Stimulated activated CD8-positive, alpha-beta memory T cell treated with anti-CD3 and anti-CD28 coated beads, Interleukin-12 subunit alpha, Interleukin-12 subunit beta, amount 100 ng/mL, for 24 hours (primary cell): ENCODE data around the gene KLF8.
"Not testable (repeated sequence)": the region's sequence is repeated elsewhere in the genome, so short reads cannot be mapped to it uniquely, and the experiment has no call there.

ENCODE experiments used
- DNase-seq: peaks from one replicate; pipeline ENCODE4 v3.0.0-alpha.2; 2020; ENCODE audit errors: extremely low read depth

The KLF8 gene

DNA sequence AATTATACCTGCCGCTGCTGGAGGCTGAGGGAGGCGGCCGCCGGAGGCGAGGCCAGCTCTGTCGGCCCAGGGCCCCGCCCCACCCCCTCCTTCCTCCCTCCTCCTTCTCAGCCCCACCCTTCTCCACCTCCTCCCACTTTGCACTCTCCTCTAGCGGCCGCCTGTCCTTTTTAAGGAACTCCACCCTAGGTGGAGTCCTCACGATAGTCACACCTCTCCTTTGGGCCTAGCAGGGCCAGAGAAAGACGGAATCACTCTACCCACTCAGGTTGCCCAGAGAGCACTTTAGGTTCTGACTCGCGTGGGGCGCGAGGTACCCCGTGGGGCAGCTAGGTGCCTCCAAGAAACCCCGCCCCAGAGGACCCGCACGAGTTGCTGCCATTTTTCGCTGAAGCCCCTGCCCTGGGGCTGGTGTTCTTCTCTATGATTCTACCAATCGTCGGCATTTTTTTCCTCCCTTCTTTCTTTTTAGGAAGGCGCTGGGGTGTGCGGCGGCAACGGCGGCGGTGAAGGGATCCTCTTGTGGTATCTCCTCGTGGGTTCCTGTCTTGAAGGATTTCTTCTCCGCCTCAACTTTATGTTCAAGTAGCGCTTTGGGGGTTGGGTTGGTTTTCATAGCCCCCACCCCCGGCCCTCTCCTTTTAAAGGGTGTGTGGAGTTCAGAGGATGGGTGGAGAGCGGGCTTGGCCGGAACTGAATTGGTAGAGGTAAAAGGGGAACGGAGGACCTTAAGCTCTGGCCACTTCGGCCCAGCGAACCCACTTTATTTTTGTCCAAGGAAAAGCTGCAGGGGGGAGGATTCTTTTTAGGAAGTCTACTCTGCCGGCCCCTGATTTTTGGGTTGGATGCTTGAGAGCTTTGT, at the start of gene KLF8:
Gene KLF8 (plus strand): TSS at position 136 of the 862 bp plus-strand sequence. CDS start 979 bp downstream, outside the sequence.
- DNase-seq: no peak

DNA sequence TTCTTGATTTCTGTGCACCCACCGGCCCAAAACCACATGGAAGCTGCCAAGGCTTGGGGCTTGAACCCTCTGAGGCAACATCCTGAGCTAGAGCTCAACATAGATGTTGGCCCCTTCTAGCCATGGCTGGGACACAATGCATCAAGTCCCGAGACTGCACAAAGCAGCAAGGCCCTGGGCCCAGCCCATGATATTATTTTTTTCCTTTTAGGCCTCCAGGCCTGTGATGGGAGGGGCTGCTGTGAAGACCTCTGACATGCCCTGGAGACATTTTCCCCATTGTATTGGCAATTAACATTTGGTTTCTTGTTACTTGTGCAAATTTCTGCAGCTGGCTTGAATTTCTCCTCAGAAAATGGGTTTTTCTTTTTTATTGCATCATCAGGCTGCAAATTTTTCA, 25.2 kb upstream of the KLF8 start:
- DNase-seq: not testable (repeated sequence)

DNA sequence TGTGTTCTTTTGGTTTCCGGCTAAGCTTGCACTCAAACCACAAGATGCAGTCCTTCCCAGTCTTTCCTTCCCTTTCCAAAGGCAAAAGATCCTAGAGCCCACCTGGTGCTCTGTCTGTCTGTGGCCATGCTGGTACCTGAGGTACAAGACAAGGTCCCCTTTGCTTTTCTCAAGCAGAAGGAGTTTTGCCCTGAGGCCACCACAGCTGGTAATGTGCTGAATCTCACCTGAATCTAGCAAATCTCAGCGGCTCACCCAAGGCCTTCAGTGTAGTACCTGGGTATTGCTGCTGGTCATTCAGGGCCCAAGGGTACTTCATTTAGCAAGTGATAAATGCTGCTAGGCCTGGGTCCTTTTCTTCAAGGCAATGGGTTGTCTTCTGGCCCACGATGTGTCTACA, 20.5 kb upstream of the KLF8 start:
- DNase-seq: no peak

DNA sequence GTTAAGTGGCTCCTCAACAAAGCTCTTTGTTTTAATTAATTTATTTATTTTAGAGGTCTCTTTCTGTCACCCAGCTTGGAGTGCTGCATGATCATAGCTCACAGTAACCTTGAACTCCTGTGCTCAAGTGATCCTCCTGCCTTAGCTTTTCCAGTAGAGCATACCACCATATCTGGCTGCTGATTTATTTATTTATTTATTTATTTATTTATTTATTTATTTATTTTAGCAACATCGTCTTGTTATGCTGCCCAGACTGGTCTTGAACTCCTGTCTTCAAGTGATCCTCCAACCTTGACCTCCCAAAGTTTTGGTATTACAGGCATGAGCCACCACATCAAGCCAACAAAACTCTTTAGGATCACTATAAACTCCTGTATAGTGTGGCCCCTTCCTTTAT, 15.8 kb upstream of the KLF8 start:
- no peak for DNase-seq

DNA sequence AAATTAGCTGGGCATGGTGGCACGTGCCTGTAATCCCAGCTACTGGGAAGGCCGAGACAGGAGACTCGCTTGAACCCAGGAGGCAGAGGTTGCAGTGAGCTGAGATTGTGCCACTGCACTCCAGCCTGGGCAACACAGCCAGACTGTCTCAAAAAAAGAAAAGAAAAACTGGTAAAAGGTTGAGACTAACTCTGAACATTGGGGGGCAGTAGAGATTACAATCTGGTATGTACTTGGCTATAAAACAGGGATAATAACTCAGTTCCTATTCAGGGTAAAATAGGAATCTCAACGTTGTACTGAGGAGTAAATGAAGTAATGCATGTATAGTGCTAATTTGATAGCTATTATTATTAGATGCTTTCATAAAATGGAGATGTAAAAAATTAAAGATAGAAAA, 12.5 kb upstream of the KLF8 start:
- DNase-seq: no peak

DNA sequence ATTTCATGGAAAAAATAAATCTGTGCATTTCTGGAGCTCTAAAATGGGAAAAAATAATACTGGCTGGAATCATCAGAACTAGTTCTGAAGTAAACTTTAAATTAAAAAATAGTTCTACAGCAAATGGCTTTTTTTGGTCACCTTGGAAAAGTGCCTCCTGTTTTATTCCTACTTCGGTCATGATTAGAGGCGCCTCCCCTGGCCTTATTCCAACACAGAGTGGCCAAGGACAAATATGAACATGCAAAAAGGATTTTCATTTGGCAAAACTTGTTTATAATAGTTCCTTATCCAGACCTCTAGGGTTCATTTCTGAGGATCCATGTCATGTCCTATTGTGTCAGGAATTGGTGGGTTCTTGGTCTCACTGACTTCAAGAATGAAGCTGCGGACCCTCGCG, 11.1 kb upstream of the KLF8 start:
- no peak for DNase-seq

DNA sequence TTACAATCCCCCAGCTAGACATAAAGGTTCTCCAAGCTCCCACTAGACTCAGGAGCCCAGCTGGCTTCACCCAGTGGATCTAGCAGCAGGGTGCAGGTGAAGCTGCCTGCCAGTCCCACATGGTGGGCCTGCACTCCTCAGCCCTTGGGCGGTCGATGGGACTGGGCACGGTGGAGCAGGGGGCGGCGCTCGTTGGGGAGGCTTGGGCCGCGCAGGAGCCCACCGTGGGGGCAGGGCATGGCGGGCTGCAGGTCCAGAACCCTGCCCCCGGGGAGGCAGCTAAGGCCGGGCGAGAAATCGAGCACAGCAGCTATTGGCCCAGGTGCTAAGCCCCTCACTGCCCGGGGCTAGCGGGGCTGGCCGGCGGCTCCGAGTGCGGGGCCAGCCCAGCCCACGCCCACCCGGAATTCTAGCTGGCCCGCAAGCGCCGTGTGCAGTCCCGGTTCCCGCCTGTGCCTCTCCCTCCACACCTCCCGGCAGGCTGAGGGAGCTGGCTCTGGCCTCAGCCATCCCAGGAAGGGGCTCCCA, 9.6 kb upstream of the KLF8 start:
- DNase-seq: no peak

DNA sequence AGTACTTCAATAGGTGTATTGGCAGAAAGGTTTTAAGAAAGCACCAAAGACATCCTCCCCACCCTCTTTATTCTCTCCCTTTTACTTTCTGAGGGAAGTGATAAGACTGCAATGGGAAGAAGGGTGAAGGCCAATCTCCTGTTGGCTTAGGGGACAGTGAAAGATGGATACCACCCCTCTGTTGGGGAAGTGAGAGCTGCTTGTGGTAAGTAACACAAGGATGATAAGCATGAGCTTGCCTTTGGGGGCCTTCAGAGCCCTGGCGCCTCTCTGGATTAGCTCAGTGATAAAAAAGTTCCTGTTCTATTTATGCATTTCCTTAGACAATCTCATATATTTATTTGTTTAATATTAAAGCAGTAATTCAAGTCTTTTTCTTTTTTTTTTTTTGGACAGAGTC, 5.2 kb upstream of the KLF8 start:
- DNase-seq: no peak

DNA sequence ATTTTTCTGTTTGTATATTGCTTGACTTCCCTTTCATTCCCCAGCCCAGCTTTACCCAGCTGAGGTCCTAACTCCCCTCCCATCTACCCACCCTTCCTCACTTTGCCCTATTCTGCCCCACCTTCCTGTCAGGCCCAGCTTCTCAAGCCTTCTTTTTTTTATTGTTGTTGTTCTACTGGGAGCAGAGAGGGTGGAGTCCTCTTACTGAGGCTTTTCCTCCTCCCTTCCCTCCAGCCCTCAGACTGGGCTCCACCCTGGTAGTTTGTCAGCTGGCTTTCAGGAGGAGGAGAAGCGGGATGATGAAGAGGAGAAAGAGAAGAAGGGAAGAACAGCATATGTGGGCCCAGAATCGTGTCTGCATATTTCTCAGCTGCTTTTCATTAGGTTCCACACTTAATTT, 3.2 kb upstream of the KLF8 start:
- no peak for DNase-seq

DNA sequence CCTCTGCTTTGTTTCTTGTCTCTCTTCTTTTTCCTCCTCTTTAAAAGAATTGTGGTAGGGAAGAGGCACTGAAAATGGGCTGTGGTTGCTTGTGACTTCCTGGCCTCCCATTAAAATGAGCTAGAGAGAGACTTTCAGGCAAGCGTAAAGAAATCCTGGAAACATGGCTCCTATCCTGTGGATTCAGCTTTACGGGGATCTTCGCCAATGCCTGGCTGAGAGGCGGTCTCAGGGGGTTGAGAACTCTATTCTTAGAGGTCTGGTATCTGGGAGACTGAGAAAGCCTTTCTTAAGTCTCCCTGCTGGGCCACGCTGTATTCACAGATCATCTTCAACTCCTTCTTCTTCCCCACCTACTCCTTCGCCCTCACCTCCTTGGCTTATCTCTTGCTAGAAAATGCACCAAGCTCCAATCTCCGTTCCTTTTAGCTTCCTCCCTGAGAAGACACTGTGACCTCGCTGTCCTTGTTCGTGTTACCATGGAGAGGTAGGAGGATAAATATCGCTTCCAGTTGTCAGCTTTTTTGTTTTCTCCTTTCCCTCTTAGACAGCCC, 542 bp upstream of the KLF8 start:
- no peak for DNase-seq

DNA sequence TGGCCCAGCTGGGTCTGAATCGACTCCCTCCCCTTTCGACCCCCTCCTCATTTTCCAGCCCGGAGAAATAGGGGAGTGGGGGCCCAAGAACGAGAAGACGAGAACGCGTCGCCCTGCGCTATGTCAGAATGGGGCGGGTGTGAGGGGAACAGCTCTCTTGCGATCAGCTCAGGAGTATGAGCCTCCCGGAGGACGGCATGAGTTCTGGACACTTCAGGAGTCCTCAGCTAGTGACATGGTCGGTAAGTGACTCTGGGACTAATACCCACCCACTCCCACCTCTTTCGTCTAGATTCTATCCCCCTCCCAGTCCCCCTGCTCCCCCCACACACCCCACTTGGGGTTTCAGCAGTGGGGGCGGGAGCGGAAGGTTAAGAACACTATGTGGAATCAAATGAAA, 944 bp downstream of the KLF8 start:
- DNase-seq: no peak

DNA sequence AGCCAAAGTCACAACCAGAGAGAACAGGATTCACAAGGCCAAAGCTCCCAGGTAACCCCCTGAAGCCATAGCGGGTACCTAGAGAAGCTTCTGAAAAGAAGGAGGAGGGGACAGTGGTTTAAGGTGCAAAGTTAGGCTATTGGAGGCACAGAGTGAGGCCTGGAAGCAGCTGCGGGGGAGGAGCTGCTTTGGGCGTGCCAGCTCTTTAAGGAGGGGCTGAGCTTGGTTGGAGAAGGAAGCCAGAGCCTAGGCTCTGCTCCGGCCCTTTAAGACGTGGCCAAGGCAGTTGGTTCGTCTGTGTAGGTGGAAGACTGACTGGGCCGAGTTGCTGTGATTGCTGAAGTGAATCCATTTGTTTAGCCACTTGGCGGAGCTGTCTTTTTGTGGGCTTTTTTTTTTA, 1.5 kb downstream of the KLF8 start:
- no peak for DNase-seq

DNA sequence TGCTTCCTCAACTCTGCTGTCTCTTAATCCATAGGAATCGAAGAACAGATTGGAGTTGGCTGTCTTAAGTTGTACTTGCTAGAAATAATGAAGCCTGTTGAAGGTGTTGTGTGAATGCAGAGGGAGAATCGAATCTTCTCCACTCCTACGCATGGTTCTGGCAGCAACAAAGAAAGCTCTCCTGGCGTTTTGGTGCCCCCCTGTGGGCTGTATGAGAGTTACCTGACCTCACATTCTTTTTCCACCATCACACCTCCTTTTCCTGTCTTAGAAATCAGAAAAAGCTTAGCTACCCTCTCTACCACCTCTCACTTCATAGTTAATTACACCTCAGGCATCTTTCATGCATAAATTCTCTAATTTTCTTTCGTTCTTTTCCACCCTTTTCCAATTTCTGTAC, 16.3 kb downstream of the KLF8 start:
- no peak for DNase-seq

DNA sequence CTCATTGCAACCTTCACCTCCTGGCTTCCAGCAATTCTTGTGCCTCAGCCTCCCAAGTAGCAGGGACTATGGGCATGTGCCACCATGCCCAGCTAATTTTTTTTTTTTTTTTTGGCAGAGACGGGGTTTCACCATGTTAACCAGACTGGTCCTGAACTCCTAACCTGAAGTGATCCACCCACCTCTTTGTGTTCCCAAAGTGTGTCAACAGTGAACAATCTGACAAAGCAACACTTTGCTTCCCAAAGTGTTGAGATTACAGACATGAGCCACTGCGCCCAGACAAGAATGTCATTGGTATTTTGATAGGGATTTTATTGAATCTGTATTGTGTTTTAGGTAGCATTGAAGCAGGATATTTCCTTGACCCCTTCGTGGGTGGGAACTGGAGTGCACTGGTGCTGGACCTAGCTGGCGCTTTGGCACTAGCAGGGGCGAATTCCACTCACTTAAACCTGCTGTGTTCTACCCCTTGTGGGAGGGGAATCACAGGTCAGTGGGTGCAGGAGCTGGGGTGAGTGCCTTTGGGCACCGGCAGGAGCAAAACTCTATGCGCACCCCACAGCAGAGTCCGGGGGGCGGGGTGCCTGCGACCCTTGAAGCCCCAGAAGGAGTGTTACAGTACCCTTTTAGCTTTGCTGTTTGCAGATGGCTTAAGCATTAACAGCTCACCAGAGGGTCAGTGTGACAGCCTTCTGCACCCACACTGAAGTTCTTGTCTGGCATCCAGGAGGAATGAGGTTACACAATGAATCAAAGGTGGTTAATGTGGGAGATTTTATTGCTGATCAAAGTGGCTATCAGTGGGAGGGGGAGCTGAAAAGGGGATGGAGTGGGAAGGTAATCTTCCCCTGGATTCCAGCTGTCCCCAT, 21.9 kb downstream of the KLF8 start:
- DNase-seq: no peak

DNA sequence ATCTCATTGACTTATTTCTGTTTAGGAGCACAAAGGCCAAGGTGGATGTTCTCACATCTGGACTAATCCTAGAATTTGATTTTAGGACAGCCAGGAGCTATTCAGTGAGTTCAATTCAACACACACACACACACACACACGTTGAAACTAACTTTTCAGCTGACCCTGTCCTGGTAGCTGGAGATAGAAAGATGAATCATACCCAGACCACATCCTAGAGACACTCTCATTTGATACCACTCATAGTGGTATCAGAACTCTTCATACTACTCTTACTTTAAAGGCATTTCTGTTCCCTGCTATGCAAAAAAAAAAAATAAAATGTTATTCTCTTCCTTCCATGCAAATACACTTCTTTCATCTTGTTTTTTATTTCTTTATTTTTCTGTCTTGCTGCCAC, 36.7 kb downstream of the KLF8 start:
- DNase-seq: no peak

DNA sequence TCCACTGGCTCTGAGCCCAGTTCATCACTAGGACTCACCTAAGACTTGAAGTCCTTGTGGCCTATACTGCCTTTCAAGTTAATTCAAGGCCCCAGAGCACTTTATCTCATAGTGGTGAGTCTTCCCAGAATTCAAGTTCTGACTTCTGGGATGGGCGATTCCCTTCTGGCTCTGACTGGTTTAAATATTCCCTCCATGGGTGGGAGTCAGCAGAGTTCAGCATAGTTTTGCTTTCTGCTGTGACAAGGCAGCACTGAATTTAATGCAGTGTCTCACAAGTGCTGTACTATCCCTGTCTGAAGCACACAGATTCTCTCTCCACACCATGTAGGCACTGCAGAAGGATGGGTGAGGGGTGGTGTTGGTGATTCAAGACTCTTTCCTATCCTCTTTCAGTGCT, 46.5 kb downstream of the KLF8 start:
- no peak for DNase-seq

DNA sequence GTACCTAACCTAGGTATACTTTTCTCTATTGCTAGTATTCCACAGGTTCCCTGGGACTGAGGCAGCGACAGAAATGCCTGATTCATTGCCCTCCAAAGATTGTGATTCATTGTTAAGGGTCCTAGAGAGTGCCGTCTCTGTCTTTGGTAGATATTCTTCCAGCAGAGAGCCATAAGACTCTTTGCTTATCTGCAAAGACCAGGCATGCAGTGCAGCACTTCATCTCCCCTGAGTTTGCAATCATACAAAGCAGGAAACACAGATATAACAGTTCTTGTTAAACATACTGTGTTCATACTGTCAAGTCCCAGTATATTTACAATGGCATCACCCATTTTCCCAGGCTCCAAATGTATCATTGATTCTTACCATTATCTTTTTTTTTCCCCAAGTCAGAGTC, 47.7 kb downstream of the KLF8 start:
- no peak for DNase-seq

DNA sequence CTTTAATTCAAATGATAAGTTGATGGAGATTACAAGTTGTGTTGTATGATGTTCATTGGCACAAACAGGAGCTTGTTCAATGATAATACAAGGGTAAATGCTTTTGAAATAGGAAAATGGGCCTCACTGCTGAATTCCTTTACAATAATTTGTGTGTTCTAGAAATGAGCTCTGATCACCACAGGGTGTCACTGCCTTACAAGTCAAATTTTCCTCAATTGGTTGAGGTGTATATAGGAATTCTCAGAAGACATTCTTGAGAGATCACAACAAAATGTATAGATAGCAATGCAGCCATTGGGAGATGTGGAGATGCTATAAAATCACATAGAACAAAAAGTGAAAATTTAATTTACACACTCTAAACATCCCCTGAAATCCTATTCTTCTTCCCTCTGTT, 49.6 kb downstream of the KLF8 start:
- no peak for DNase-seq

DNA sequence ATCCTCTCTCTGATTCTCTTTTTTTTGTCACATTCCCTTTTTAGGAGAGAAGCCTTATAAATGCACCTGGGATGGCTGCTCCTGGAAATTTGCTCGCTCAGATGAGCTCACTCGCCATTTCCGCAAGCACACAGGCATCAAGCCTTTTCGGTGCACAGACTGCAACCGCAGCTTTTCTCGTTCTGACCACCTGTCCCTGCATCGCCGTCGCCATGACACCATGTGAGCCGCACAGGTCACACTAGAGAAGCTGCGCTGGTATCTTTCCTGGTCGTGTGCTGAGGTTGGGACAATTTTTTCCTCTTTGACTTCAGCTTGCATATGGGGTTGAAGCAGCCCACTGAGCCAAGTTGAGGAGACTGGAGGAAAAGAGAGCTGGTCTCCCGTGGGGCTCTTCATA, 52.1 kb downstream of the KLF8 start:
- no peak for DNase-seq

DNA sequence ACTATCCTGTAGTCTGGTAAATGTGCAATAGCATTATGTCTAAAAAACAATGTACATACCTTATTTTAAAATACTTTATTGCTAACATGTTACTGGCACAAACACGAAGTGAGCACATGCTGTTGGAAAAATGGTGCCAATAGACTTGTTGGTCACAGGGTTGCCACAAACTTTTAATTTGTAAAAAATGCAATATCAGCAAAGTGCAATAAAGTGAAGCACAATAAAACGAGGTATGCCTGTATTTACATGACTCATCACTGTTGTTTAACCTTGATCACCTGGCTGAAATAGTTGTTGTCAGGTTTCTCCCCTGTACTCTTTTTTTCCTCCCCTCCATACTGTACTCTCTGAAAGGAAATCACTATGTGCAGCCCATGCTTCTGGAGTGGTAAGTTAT, 56.5 kb downstream of the KLF8 start:
- no peak for DNase-seq

DNA sequence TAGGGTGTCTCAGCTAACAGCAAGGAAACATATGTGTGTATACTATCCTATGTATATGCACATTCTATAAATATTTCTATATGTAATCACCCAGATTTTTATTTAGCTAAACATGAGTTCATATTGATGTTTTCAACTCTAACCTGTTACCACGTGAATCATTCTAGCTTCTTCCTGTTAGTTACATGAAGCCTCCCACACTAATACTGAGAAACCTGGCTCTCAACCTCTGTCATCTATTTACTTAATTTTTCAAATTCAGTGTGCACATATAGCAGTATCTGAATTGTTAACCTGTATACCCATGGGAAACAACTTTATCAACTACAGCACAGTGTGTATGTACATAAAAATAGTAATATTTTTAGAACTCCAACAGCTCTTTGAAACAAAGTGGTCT, 57.3 kb downstream of the KLF8 start:
- DNase-seq: no peak

DNA sequence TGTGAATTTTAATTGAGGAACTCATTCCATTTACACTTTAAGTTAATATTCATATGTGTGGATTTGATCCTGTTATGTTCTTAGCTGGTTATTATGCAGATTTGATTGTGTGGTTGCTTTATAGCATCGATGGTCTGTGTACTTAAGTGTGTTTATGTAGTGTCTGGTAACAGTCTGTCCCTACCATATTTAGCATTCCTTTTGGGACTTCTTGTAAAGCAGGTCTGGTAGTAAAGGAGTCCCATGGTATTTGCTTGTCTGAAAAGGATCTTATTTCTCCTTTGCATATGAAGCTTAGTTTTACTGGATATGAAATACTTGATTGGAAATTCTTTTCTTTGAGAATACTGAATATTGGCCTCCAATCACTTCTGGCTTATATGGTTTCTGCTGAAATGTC, 76.6 kb downstream of the KLF8 start:
- DNase-seq: no peak

DNA sequence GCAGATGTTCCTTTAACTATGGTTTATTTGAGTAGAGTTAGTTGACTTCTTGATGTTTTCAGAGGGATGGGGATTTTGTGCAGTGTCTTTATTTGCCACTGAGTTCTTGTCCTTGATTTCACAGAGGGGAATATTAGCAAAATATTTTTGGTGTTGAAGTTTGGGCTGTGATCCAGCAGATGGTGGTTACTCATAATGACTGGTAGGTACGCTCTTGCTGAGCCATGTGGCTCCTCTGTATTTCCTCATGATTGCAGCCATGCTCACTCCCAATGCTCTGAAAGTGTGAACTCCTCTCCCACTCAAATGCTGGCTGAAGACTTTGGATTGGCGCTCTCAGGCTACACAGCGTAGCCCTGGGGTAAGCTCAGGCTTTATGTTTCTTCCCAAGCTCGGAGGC, 77.7 kb downstream of the KLF8 start:
- no peak for DNase-seq
